ENCODE data around the gene MAPK12.
"Not testable (repeated sequence)": the region's sequence is repeated elsewhere in the genome, so short reads cannot be mapped to it uniquely, and the experiment has no call there.

MAPK12 gene

GRCh38 chr22:50216055-50216683 is 45.3 kb downstream of the MAPK12 start:
- DNase-seq (ENCODE audit: low read depth in 2 of 2) = no peak

- DNase-seq (ENCODE audit: low read depth in 2 of 2) = no peak
These were observed 46.0 kb downstream of the MAPK12 start for GRCh38 chr22:50215297-50216054.

- no peak for DNase-seq (ENCODE audit: low read depth in 2 of 2)
These were observed 48.2 kb downstream of the MAPK12 start for GRCh38 chr22:50213263-50213662.

- DNase-seq (ENCODE audit: low read depth in 2 of 2) = no peak
These were observed 50.3 kb downstream of the MAPK12 start for GRCh38 chr22:50211147-50211546.

GRCh38 chr22:50210378-50211139 is 50.9 kb downstream of the MAPK12 start:
- DNase-seq (ENCODE audit: low read depth in 2 of 2) = no peak

- DNase-seq (ENCODE audit: low read depth in 2 of 2) = peak; percentile 17 to 23
These were observed 51.6 kb downstream of the MAPK12 start for GRCh38 chr22:50209893-50210292.

- no peak for DNase-seq (ENCODE audit: low read depth in 2 of 2)
These were observed 52.3 kb downstream of the MAPK12 start for GRCh38 chr22:50208939-50209892.

- no peak for DNase-seq (ENCODE audit: low read depth in 2 of 2)
These were observed 53.0 kb downstream of the MAPK12 start for GRCh38 chr22:50208430-50208938.

GRCh38 chr22:50207383-50208140 is 53.9 kb downstream of the MAPK12 start:
- DNase-seq (ENCODE audit: low read depth in 2 of 2) = no peak

GRCh38 chr22:50206599-50206998 is 54.9 kb downstream of the MAPK12 start:
- DNase-seq (ENCODE audit: low read depth in 2 of 2) = no peak

- no peak for DNase-seq (ENCODE audit: low read depth in 2 of 2)
These were observed 55.5 kb downstream of the MAPK12 start for GRCh38 chr22:50205781-50206569.

- DNase-seq (ENCODE audit: low read depth in 2 of 2) = not testable (repeated sequence)
These were observed 56.5 kb downstream of the MAPK12 start for GRCh38 chr22:50204998-50205397.

- no peak for DNase-seq (ENCODE audit: low read depth in 2 of 2)
These were observed 56.9 kb downstream of the MAPK12 start for GRCh38 chr22:50204571-50204970.

- no peak for DNase-seq (ENCODE audit: low read depth in 2 of 2)
These were observed 58.2 kb downstream of the MAPK12 start for GRCh38 chr22:50203288-50203687.

All from fibroblast of skin of left biceps (primary cell).